GM12872 (cell line): ENCODE measurements around the gene ELN.

Source experiments
- CTCF ChIP-seq: IDR thresholded peaks from 3 replicates; pipeline ENCODE4 v1.5.1; 2011; ENCODE audit warnings: low read depth, mild to moderate bottlenecking, low read length, moderate library complexity; ENCODE audit not compliant: insufficient read depth

ELN gene

GRCh38 chr7:74031403-74032190, 3.6 kb downstream of the ELN start:
- TF ChIP-seq CTCF, result no peak

GRCh38 chr7:74032191-74032490, 4.2 kb downstream of the ELN start:
- TF ChIP-seq CTCF, result no peak

- no peak for TF ChIP-seq CTCF
These were observed 4.8 kb downstream of the ELN start for GRCh38 chr7:74032624-74033371.

- no peak for TF ChIP-seq CTCF
These were observed 5.7 kb downstream of the ELN start for GRCh38 chr7:74033372-74034311.

- no peak for TF ChIP-seq CTCF
These were observed 9.6 kb downstream of the ELN start for GRCh38 chr7:74037609-74038008.

GRCh38 chr7:74038194-74038961, 10.4 kb downstream of the ELN start:
- TF ChIP-seq CTCF, result no peak

GRCh38 chr7:74039337-74039736, 11.4 kb downstream of the ELN start:
- TF ChIP-seq CTCF, result no peak
